GM18499 (cell line): ENCODE data around the gene SUPT3H.

Experiments used
- ATAC-seq: cut with Tn5 transposase; IDR thresholded peaks from one replicate; pipeline ENCODE4 v1.9.1; 2021; ENCODE audit warnings: moderate number of reproducible peaks; ENCODE audit not compliant: insufficient read depth, unreplicated experiment

Gene SUPT3H

GRCh38 chr6:44782892-44783291 is 594.8 kb downstream of the SUPT3H start:
- ATAC-seq: no peak

- no peak for ATAC-seq
Observed at GRCh38 chr6:44781912-44782597, 595.7 kb downstream of the SUPT3H start.

- no peak for ATAC-seq
Observed at GRCh38 chr6:44780161-44780560, 597.6 kb downstream of the SUPT3H start.

- ATAC-seq: no peak
Observed at GRCh38 chr6:44779130-44779826, 598.5 kb downstream of the SUPT3H start.
